ENCODE data around the gene KLHDC8A. TPM values are rescaled to one million over a fixed set of nuclear protein-coding genes. Genes with fewer than 3 reads are reported as not detected.

Gene KLHDC8A
- total and polyA plus RNA-seq, 2 of the 13 experiments (the other 11 are each of a cell fraction or from before 2014, with no cell fraction given): not detected

GRCh38 chr1:205318231-205318991 is 38.3 kb downstream of the KLHDC8A start (continued):
- TF ChIP-seq, protein P1, sequence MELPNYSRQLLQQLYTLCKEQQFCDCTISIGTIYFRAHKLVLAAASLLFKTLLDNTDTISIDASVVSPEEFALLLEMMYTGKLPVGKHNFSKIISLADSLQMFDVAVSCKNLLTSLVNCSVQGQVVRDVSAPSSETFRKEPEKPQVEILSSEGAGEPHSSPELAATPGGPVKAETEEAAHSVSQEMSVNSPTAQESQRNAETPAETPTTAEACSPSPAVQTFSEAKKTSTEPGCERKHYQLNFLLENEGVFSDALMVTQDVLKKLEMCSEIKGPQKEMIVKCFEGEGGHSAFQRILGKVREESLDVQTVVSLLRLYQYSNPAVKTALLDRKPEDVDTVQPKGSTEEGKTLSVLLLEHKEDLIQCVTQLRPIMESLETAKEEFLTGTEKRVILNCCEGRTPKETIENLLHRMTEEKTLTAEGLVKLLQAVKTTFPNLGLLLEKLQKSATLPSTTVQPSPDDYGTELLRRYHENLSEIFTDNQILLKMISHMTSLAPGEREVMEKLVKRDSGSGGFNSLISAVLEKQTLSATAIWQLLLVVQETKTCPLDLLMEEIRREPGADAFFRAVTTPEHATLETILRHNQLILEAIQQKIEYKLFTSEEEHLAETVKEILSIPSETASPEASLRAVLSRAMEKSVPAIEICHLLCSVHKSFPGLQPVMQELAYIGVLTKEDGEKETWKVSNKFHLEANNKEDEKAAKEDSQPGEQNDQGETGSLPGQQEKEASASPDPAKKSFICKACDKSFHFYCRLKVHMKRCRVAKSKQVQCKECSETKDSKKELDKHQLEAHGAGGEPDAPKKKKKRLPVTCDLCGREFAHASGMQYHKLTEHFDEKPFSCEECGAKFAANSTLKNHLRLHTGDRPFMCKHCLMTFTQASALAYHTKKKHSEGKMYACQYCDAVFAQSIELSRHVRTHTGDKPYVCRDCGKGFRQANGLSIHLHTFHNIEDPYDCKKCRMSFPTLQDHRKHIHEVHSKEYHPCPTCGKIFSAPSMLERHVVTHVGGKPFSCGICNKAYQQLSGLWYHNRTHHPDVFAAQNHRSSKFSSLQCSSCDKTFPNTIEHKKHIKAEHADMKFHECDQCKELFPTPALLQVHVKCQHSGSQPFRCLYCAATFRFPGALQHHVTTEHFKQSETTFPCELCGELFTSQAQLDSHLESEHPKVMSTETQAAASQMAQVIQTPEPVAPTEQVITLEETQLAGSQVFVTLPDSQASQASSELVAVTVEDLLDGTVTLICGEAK (IDR thresholded peaks at IDR 0.05): no peak
- TF ChIP-seq, protein P1 (CRISPR knock-in tag; IDR thresholded peaks at IDR 0.05): no peak; the same call in 1 of the 2 replicates
- TF ChIP-seq ZNF576 (CRISPR knock-in tag; IDR thresholded peaks at IDR 0.05): no peak
- TF ChIP-seq, protein P2, sequence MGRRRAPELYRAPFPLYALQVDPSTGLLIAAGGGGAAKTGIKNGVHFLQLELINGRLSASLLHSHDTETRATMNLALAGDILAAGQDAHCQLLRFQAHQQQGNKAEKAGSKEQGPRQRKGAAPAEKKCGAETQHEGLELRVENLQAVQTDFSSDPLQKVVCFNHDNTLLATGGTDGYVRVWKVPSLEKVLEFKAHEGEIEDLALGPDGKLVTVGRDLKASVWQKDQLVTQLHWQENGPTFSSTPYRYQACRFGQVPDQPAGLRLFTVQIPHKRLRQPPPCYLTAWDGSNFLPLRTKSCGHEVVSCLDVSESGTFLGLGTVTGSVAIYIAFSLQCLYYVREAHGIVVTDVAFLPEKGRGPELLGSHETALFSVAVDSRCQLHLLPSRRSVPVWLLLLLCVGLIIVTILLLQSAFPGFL (CRISPR knock-in tag; IDR thresholded peaks at IDR 0.05): no peak
- TF ChIP-seq, protein P3, sequence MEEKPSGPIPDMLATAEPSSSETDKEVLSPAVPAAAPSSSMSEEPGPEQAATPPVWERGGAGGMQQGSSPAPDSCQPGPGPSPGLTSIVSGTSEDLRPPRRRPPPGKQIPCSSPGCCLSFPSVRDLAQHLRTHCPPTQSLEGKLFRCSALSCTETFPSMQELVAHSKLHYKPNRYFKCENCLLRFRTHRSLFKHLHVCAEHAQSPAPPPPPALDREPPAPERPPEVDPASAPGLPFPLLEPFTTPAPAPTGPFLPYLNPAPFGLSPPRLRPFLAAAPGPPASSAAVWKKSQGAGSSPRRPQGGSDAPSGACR (CRISPR knock-in tag; IDR thresholded peaks at IDR 0.05): 0 out of 2 replicates have a peak, but pooled peaks have one; percentile 24
- no peak for TF ChIP-seq ZNF274 (CRISPR knock-in tag; IDR thresholded peaks at IDR 0.05)
- no peak for TF ChIP-seq BHLHE40 (IDR thresholded peaks at IDR 0.05; ENCODE audit: low read length)
- no peak for TF ChIP-seq ZNF780A (CRISPR knock-in tag; IDR thresholded peaks at IDR 0.05)
- TF ChIP-seq SP2 (CRISPR knock-in tag; IDR thresholded peaks at IDR 0.05): peak; percentile 55
- TF ChIP-seq NR2F1 (CRISPR knock-in tag; IDR thresholded peaks at IDR 0.05): no peak
- TF ChIP-seq PHF5A (CRISPR knock-in tag; IDR thresholded peaks at IDR 0.05; ENCODE audit: low read depth, unreplicated experiment): no peak
- TF ChIP-seq DRAP1 (CRISPR knock-in tag; IDR thresholded peaks at IDR 0.05): peak; percentile 36; the same call in 1 of the 2 replicates

Data from HepG2 (cell line).